GM18873 (cell line): ENCODE measurements around the gene ZNF43.
"Not testable (repeated sequence)": the region's sequence is repeated elsewhere in the genome, so short reads cannot be mapped to it uniquely, and the experiment has no call there.

Experiments used
- ATAC-seq: cut with Tn5 transposase; IDR thresholded peaks from one replicate; pipeline ENCODE4 v1.9.1; 2021; ENCODE audit warnings: mild to moderate bottlenecking, moderate library complexity, moderate number of reproducible peaks; ENCODE audit not compliant: unreplicated experiment, low FRiP score

Gene ZNF43

GRCh38 chr19:21823224-21823623, 12.8 kb downstream of the ZNF43 start:
- no peak for ATAC-seq

- no peak for ATAC-seq
These were observed 23.5 kb downstream of the ZNF43 start for GRCh38 chr19:21812448-21812847.

DNA sequence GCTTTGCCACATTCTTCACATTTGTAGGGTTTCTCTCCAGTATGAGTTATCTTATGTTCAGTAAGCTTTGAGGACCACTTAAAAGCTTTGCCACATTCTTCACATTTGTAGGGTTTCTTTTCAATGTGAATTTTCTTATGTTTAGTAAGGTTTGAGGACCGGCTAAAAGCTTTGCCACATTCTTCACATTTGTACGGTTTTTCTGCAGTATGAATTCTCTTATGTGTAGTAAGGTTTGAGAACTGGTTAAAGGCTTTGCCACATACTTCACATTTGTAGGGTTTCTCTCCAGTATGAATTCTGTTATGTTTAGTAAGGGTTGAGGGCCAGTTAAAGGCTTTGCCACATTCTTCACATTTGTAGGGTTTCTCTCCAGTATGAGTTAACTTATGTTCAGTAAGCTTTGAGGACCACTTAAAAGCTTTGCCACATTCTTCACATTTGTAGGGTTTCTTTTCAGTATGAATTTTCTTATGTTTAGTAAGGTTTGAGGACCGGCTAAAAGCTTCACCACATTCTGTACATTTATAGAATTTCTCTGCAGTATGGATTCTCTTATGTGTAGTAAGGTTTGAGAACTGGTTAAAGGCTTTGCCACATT, 27.5 kb downstream of the ZNF43 start:
- ATAC-seq: not testable (repeated sequence)

DNA sequence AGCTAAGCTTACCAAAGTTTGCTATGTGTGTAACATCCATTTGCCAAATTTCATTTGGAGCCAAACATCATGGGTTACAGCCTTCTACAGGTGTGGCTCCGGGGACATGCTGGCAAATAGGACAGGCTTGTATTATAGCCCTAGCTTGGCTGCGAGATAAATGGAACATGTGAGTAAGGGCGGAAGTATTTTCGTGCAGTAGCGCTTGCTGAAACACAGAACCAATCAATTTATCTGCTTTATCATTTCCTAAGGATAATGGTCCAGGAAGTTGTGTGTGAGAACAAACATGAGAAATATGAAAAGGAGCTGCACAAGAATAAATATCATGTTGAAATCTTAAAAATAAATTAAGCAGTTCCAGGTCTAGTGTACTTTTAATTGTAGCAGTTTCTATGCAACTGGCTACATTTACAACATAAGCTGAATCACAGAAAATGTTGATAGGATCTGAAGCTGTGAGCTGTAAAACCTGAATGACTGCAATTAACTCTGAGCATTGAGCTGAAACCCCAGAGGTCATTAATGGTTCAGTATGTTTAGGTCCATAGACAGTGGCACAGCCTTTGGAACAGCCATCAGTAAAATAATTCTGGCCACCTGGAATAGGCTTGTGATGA, 46.4 kb downstream of the ZNF43 start:
- no peak for ATAC-seq

DNA sequence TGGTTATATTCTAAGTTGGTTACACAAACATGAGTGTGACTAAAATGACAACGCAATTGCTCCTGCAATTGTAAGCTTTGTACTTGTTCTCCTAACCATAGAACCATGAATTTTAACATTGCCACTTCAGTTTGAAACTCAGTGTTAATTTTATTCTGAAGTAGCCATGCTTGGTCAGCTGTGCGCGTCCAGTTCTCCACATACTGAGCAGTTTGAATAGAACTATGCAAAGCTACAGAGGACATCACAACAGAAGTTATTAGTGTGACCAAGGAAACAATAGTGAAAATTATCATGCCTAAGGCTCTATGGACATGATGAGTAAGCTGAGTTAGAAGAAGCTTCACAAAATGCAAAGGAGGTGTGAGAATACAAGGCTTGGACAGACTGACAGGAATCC, 49.0 kb downstream of the ZNF43 start:
- ATAC-seq: no peak

DNA sequence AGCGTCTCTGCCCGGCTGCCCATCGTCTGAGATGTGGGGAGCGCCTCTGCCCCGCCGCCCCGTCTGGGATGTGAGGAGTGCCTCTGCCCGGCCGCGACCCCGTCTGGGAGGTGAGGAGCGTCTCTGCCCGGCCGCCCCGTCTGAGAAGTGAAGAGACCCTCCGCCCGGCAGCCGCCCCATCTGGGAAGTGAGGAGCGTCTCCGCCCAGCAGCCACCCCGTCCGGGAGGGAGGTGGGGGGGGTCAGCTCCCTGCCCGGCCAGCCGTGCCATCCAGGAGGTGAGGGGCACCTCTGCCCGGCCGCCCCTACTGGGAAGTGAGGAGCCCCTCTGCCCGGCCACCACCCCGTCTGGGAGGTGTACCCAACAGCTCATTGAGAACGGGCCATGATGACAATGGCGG, 60.2 kb downstream of the ZNF43 start:
- not testable (repeated sequence) for ATAC-seq

GRCh38 chr19:21767065-21767800, 68.7 kb downstream of the ZNF43 start, which contains the start of gene ZNF100:
ZNF100 (minus strand) TSS chr19:21767579; CDS start chr19:21767429, 150 bp downstream.
- peak; percentile 86 for ATAC-seq

GRCh38 chr19:21766705-21767064, 69.3 kb downstream of the ZNF43 start:
- ATAC-seq: not testable (repeated sequence)

GRCh38 chr19:21765151-21765550, 70.8 kb downstream of the ZNF43 start:
- no peak for ATAC-seq

- ATAC-seq: not testable (repeated sequence)
These were observed 74.4 kb downstream of the ZNF43 start for GRCh38 chr19:21761547-21761946.

GRCh38 chr19:21758296-21758695, 77.7 kb downstream of the ZNF43 start:
- ATAC-seq: no peak

DNA sequence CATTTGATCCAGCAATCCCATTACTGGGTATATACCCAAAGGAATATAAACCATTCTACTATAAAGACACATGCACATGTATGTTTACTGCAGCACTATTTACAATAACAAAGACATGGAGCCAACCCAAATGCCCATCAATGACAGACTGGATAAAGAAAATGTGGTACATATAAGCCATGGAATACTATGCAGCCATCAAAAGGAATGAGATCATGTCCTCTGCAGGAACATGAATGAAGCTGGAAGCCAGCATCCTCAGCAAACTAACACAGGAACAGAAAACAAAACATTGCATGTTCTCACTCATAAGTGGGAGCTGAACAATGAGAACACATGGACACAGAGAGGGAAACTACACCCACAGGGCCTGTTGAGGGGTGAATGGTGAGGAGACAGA, 80.4 kb downstream of the ZNF43 start:
- ATAC-seq: not testable (repeated sequence)
